GM23338 (cell line): ENCODE data around the gene TRUB2. TPM values are rescaled to one million over a fixed set of nuclear protein-coding genes. Genes with fewer than 3 reads are reported as not detected.

Experiments used
- ATAC-seq: fragments of 200-7000 bp; cut with Tn5 transposase; 3 replicates; pipeline ENCODE4 v1.9.1; 2020
- DNase-seq: peaks from one replicate; pipeline ENCODE4 v3.0.0-alpha.2; 2015; ENCODE audit warnings: low spot score
- H2AFZ ChIP-seq: fragments of 200-600 bp; sonication (generic); 2 replicates; pipeline ENCODE4 v1.8.0; 2016; ENCODE audit warnings: antibody characterized with exemption, mild to moderate bottlenecking, moderate library complexity
- H3F3A ChIP-seq: fragments of 200-600 bp; sonication (generic); replicated peaks from 2 replicates; pipeline ENCODE4 v1.8.0; 2017; ENCODE audit warnings: antibody characterized with exemption, mixed run types, low read depth
- H3K27ac ChIP-seq: fragments of 200-600 bp; sonication (generic); 2 replicates; pipeline ENCODE4 v1.6.1; 2016; ENCODE audit warnings: low read depth
- H3K27me3 ChIP-seq: fragments of 200-600 bp; sonication (generic); 2 replicates; pipeline ENCODE4 v1.8.0; 2016; ENCODE audit warnings: mild to moderate bottlenecking, mixed run types, moderate library complexity; ENCODE audit not compliant: insufficient read depth
- H3K36me3 ChIP-seq: fragments of 200-600 bp; sonication (generic); 2 replicates; pipeline ENCODE4 v1.8.0; 2016; ENCODE audit warnings: mild to moderate bottlenecking; ENCODE audit not compliant: insufficient read depth
- H3K4me1 ChIP-seq: fragments of 200-600 bp; sonication (generic); 2 replicates; pipeline ENCODE4 v1.8.0; 2016; ENCODE audit warnings: mild to moderate bottlenecking, moderate library complexity; ENCODE audit not compliant: insufficient read depth
- H3K4me2 ChIP-seq: fragments of 200-600 bp; sonication (generic); 2 replicates; pipeline ENCODE4 v1.7.1; 2017; ENCODE audit warnings: mixed run types
- H3K4me3 ChIP-seq: fragments of 200-600 bp; sonication (generic); 2 replicates; pipeline ENCODE4 v1.6.1; 2016; ENCODE audit warnings: mixed run types
- H3K79me2 ChIP-seq: fragments of 200-600 bp; sonication (generic); replicated peaks from 2 replicates; pipeline ENCODE4 v1.8.0; 2017; ENCODE audit warnings: mild to moderate bottlenecking; ENCODE audit not compliant: insufficient read depth
- H3K9me2 ChIP-seq: fragments of 200-600 bp; sonication (generic); 2 replicates; pipeline ENCODE4 v1.8.0; 2017; ENCODE audit not compliant: insufficient read depth
- H4K20me1 ChIP-seq: fragments of 200-600 bp; sonication (generic); replicated peaks from 2 replicates; pipeline ENCODE4 v1.8.0; 2017; ENCODE audit warnings: mild to moderate bottlenecking; ENCODE audit not compliant: insufficient read depth
- H3K27ac Mint-ChIP-seq: 2 replicates; pipeline ENCODE4 v1.8.0; 2020; ENCODE audit warnings: inconsistent platforms, mild to moderate bottlenecking, moderate library complexity, mixed read lengths
- H3K27me3 Mint-ChIP-seq: 3 replicates; pipeline ENCODE4 v1.8.0; 2022; ENCODE audit warnings: low read depth, mild to moderate bottlenecking, moderate library complexity, mixed read lengths, inconsistent platforms; ENCODE audit not compliant: insufficient read depth, poor library complexity
- H3K36me3 Mint-ChIP-seq: 3 replicates; pipeline ENCODE4 v1.8.0; 2021; ENCODE audit warnings: low read depth, mild to moderate bottlenecking, inconsistent platforms, moderate library complexity, mixed read lengths
- H3K4me1 Mint-ChIP-seq: 3 replicates; pipeline ENCODE4 v1.8.0; 2020; ENCODE audit warnings: mild to moderate bottlenecking, inconsistent platforms, mixed read lengths
- H3K4me3 Mint-ChIP-seq: 3 replicates; pipeline ENCODE4 v1.8.0; 2021; ENCODE audit warnings: moderate library complexity, mild to moderate bottlenecking, inconsistent platforms, mixed read lengths
- H3K9me3 Mint-ChIP-seq: 3 replicates; pipeline ENCODE4 v1.8.0; 2020; ENCODE audit warnings: moderate library complexity, mild to moderate bottlenecking, inconsistent platforms, mixed read lengths
- CREB1 ChIP-seq: fragments of 250-450 bp; sonication (Bioruptor Pico); IDR thresholded peaks from 2 replicates; pipeline ENCODE4 v1.5.0; 2020; ENCODE audit warnings: low read depth, mild to moderate bottlenecking, moderate library complexity
- ETS1 ChIP-seq: IDR thresholded peaks from 2 replicates; pipeline ENCODE4 v1.6.1; 2016; ENCODE audit warnings: antibody characterized with exemption
- EZH2 ChIP-seq: fragments of 200-600 bp; sonication (generic); IDR thresholded peaks from one replicate; pipeline ENCODE4 v1.8.0; 2017; ENCODE audit warnings: antibody characterized with exemption, mild to moderate bottlenecking, low read depth; ENCODE audit not compliant: unreplicated experiment
- EZH2phosphoT487 ChIP-seq: fragments of 200-600 bp; sonication (generic); IDR thresholded peaks from one replicate; pipeline ENCODE4 v1.8.1; 2018; ENCODE audit warnings: antibody characterized with exemption; ENCODE audit not compliant: unreplicated experiment
- JUNB ChIP-seq: IDR thresholded peaks from one replicate; pipeline ENCODE4 v1.6.1; 2016; ENCODE audit warnings: antibody characterized with exemption; ENCODE audit not compliant: unreplicated experiment
- NANOG ChIP-seq: IDR thresholded peaks from 2 replicates; pipeline ENCODE4 v1.6.1; 2016; ENCODE audit warnings: antibody characterized with exemption, borderline replicate concordance
- POLR2AphosphoS5 ChIP-seq: IDR thresholded peaks from 2 replicates; pipeline ENCODE4 v1.6.1; 2016; ENCODE audit warnings: antibody characterized with exemption, low read depth
- STAT1 ChIP-seq: IDR thresholded peaks from one replicate; pipeline ENCODE4 v1.6.1; 2016; ENCODE audit warnings: antibody characterized with exemption; ENCODE audit not compliant: unreplicated experiment
- polyA plus RNA-seq: library from polyadenylated mRNA; unstranded; fragments of >200 nt; fragmentation: Nextera tagmentation; extraction: Ambion mirVana; gene quantifications from 2 replicates; pipeline ENCODE4 v1.2.1, GENCODE V29; 2016
- total RNA-seq: library from RNA; depleted of rRNA; stranded (reverse); fragments of >200 nt; shearing (Covaris generic); gene quantifications from 2 replicates; pipeline ENCODE4 v1.2.3, GENCODE V29; 2014
- TF ChIP-seq, protein P1 (sequence below): IDR thresholded peaks from one replicate; pipeline ENCODE4 v1.6.1; 2018; ENCODE audit warnings: antibody characterized with exemption; ENCODE audit not compliant: unreplicated experiment
- TF ChIP-seq, protein P2 (sequence below): fragments of 250-450 bp; sonication (Bioruptor Pico); IDR thresholded peaks from 2 replicates; pipeline ENCODE4 v1.5.0; 2020; ENCODE audit warnings: mild to moderate bottlenecking, moderate library complexity
- TF ChIP-seq, protein P3 (sequence below), 2 experiments: fragments of 200-600 bp in 1 of 2; sonication (generic) in 1 of 2; conservative IDR thresholded peaks; 2 replicates each; pipeline versions ENCODE4 v1.5.1 to v1.6.1; 2016 to 2017; ENCODE audit warnings: antibody characterized with exemption in 2 of 2, low read depth in 2 of 2, mild to moderate bottlenecking in 2 of 2, moderate library complexity in 1 of 2

TRUB2 gene
- total and polyA plus RNA-seq, 2 experiments from 2014 or later, result 15.4 to 31.4 TPM

- Histone ChIP-seq H3K4me2 (peak overlapping the region; percentile 98), H3F3A (peaks cover 10% of the 10 kb centered on the region; the same call in 1 of the 2 replicates), H3K9me2 (no peaks in the 10 kb centered on the region), H4K20me1 (peaks cover 16% of the 10 kb centered on the region), H3K4me3 (peak overlapping the region; percentile 99), H3K27me3 (peaks cover 51% of the 10 kb centered on the region), H3K79me2 (peaks cover 28% of the 10 kb centered on the region), H3K27ac (0 out of 2 replicates have a peak overlapping the region, but pooled peaks have one; percentile 58), H3K36me3 (no peaks in the 10 kb centered on the region), H2AFZ (peak overlapping the region; percentile 95), H3K4me1 (peaks cover 14% of the 10 kb centered on the region)
- ATAC-seq, result peak; percentile 15
- peaks cover 29% of the 10 kb centered on the region for H3K4me1 Mint-ChIP-seq
- peaks cover 3% of the 10 kb centered on the region; the same call in 2 of the 3 replicates for H3K9me3 Mint-ChIP-seq
- TF ChIP-seq EZH2phosphoT487, result no peak
- no peak for TF ChIP-seq NANOG
- TF ChIP-seq, protein P1, sequence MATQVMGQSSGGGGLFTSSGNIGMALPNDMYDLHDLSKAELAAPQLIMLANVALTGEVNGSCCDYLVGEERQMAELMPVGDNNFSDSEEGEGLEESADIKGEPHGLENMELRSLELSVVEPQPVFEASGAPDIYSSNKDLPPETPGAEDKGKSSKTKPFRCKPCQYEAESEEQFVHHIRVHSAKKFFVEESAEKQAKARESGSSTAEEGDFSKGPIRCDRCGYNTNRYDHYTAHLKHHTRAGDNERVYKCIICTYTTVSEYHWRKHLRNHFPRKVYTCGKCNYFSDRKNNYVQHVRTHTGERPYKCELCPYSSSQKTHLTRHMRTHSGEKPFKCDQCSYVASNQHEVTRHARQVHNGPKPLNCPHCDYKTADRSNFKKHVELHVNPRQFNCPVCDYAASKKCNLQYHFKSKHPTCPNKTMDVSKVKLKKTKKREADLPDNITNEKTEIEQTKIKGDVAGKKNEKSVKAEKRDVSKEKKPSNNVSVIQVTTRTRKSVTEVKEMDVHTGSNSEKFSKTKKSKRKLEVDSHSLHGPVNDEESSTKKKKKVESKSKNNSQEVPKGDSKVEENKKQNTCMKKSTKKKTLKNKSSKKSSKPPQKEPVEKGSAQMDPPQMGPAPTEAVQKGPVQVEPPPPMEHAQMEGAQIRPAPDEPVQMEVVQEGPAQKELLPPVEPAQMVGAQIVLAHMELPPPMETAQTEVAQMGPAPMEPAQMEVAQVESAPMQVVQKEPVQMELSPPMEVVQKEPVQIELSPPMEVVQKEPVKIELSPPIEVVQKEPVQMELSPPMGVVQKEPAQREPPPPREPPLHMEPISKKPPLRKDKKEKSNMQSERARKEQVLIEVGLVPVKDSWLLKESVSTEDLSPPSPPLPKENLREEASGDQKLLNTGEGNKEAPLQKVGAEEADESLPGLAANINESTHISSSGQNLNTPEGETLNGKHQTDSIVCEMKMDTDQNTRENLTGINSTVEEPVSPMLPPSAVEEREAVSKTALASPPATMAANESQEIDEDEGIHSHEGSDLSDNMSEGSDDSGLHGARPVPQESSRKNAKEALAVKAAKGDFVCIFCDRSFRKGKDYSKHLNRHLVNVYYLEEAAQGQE, result no peak
- TF ChIP-seq JUNB, result no peak
- TF ChIP-seq CREB1 (CRISPR knock-in tag), result no peak
- TF ChIP-seq, protein P2, sequence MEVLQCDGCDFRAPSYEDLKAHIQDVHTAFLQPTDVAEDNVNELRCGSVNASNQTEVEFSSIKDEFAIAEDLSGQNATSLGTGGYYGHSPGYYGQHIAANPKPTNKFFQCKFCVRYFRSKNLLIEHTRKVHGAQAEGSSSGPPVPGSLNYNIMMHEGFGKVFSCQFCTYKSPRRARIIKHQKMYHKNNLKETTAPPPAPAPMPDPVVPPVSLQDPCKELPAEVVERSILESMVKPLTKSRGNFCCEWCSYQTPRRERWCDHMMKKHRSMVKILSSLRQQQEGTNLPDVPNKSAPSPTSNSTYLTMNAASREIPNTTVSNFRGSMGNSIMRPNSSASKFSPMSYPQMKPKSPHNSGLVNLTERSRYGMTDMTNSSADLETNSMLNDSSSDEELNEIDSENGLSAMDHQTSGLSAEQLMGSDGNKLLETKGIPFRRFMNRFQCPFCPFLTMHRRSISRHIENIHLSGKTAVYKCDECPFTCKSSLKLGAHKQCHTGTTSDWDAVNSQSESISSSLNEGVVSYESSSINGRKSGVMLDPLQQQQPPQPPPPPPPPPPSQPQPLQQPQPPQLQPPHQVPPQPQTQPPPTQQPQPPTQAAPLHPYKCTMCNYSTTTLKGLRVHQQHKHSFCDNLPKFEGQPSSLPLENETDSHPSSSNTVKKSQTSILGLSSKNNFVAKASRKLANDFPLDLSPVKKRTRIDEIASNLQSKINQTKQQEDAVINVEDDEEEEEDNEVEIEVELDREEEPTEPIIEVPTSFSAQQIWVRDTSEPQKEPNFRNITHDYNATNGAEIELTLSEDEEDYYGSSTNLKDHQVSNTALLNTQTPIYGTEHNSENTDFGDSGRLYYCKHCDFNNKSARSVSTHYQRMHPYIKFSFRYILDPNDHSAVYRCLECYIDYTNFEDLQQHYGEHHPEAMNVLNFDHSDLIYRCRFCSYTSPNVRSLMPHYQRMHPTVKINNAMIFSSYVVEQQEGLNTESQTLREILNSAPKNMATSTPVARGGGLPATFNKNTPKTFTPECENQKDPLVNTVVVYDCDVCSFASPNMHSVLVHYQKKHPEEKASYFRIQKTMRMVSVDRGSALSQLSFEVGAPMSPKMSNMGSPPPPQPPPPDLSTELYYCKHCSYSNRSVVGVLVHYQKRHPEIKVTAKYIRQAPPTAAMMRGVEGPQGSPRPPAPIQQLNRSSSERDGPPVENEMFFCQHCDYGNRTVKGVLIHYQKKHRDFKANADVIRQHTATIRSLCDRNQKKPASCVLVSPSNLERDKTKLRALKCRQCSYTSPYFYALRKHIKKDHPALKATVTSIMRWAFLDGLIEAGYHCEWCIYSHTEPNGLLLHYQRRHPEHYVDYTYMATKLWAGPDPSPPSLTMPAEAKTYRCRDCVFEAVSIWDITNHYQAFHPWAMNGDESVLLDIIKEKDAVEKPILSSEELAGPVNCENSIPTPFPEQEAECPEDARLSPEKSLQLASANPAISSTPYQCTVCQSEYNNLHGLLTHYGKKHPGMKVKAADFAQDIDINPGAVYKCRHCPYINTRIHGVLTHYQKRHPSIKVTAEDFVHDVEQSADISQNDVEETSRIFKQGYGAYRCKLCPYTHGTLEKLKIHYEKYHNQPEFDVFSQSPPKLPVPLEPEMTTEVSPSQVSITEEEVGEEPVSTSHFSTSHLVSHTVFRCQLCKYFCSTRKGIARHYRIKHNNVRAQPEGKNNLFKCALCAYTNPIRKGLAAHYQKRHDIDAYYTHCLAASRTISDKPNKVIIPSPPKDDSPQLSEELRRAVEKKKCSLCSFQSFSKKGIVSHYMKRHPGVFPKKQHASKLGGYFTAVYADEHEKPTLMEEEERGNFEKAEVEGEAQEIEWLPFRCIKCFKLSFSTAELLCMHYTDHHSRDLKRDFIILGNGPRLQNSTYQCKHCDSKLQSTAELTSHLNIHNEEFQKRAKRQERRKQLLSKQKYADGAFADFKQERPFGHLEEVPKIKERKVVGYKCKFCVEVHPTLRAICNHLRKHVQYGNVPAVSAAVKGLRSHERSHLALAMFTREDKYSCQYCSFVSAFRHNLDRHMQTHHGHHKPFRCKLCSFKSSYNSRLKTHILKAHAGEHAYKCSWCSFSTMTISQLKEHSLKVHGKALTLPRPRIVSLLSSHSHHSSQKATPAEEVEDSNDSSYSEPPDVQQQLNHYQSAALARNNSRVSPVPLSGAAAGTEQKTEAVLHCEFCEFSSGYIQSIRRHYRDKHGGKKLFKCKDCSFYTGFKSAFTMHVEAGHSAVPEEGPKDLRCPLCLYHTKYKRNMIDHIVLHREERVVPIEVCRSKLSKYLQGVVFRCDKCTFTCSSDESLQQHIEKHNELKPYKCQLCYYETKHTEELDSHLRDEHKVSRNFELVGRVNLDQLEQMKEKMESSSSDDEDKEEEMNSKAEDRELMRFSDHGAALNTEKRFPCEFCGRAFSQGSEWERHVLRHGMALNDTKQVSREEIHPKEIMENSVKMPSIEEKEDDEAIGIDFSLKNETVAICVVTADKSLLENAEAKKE (CRISPR knock-in tag), result no peak
- TF ChIP-seq ETS1, result no peak
- TF ChIP-seq EZH2, result no peak
- TF ChIP-seq POLR2AphosphoS5, result no peak
- no peak for TF ChIP-seq STAT1
- TF ChIP-seq, protein P3, sequence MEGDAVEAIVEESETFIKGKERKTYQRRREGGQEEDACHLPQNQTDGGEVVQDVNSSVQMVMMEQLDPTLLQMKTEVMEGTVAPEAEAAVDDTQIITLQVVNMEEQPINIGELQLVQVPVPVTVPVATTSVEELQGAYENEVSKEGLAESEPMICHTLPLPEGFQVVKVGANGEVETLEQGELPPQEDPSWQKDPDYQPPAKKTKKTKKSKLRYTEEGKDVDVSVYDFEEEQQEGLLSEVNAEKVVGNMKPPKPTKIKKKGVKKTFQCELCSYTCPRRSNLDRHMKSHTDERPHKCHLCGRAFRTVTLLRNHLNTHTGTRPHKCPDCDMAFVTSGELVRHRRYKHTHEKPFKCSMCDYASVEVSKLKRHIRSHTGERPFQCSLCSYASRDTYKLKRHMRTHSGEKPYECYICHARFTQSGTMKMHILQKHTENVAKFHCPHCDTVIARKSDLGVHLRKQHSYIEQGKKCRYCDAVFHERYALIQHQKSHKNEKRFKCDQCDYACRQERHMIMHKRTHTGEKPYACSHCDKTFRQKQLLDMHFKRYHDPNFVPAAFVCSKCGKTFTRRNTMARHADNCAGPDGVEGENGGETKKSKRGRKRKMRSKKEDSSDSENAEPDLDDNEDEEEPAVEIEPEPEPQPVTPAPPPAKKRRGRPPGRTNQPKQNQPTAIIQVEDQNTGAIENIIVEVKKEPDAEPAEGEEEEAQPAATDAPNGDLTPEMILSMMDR (conservative IDR thresholded peaks at IDR 0.05; ENCODE audit: low read depth in 2 of 2), result no peak
- H3K27ac Mint-ChIP-seq, result no peak overlapping the region
- no peak for DNase-seq
- peak overlapping the region; percentile 93 for H3K4me3 Mint-ChIP-seq
- H3K36me3 Mint-ChIP-seq, result no peaks in the 10 kb centered on the region; the same call in 2 of the 3 replicates
- H3K27me3 Mint-ChIP-seq, result peaks cover 43% of the 10 kb centered on the region
Observed at GRCh38 chr9:128370367-128370751, 48.1 kb upstream of the TRUB2 start.
